Posterior cingulate gyrus (tissue), 11 donors: Measurements from ENCODE around the gene FAM107A.

Experiments
- DNase-seq, 10 donors: peaks; one replicate each; pipeline versions ENCODE4 v3.0.0 to v3.0.0-alpha.2; 2020 to 2021; ENCODE audit warnings: mixed read lengths in 3 of 10
- intact Hi-C: fragments of 100-400 bp; cut with DNase I; formaldehyde crosslinking; loops from one replicate; pipeline ENCODE4 v1.15.1; 2023

FAM107A gene

DNA sequence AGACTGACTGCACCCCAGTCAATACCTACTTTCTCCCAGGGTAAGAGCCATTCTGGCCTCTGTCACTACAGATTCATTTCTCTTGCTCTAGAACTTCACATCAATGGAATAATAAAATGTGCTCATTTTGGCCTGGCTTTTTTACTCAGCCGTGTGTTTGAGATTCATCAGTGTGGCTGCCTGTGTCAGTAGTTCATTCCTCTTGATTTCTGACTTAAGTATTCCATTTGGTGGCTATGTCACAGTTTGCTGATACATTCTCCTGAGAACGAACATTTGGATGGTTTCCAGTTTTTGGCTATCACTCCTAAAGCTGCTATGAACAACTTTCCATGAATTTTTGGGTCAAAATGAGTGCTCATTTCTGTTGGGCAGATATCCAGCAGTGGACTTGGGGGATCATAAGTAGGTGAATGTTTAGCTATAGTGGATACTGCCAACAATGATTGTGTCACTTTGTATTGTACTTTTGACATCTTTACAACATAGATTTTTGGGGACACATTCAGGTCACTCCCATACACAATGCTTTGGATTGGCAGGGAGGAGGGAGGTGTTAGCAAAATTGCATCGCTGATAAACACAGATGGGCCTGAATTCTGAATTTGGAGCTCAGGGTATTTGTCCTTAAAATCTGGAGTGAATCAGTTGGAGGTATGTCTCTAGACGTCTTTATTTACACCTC lies 19.8 kb upstream of the FAM107A start:
- intact Hi-C loops: no loop called here
- DNase-seq: no peak

DNA sequence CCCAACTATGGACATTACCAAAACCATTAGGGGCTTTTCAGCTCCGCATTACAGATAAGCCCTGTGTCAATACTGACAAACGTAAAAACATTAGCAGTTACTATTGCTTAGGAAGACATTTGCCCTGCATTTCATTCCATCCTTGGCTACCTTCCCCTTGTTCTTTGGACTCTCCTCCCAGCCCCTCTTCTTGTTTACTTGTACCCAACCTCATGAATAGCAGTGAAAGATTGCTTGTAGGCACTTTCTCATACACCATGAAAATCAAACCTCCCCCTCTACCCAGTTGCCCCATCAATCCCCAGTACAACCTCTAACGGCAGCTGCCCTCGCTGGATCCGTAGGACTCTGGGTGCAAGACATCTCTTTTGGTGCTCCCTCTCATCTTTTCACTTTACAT lies 16.9 kb upstream of the FAM107A start:
- DNase-seq: peak in 1 of 10 donors; percentile 22
- intact Hi-C loops: no loop called here

DNA sequence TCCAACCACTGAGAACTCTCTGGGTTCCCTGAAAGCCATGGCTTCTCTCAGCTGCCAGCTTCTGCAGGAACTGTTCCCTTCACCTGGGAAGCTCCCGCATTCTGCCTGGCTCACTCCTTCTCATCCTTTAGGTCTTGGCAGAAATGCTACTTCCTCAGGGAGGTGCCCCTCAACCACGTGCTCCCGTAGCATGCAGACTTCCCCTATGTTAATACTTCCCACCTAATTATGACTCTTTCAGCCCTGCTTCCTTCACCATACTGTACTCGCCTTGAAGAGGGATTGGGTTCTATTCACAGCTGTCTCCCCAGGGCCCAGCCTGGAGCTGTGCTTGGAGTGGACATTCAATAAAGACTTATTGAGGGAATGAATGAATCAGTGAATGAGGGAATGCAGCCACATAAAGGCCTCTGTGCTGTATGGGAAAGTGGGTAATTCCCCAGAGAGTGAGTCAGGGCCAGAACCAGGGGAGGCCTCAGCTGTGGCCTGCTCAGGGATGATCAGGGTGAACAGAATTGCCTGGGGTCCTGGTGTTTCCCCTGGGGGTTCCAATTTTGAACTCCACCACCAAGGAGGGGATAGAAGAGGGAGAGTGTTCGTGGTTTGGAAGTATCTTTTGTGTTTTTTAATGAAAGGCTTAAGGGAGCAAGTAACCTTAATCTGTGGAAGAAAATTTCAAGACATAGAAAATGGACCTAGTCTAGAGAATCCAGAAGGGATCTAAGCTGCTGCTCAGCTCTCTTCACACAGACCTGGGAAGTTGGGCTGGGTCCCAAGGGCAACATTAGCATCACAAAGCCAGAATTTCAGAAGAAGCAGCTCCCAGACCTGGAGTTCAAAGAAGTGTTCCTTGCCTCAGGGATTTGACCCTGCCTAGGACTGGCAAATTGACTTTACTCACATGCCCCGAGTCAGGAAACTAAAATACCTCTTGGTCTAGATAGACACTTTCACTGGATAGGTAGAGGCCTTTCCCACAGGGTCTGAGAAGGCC lies 14.6 kb upstream of the FAM107A start:
- intact Hi-C loops: no loop called here
- DNase-seq: peak in 1 of 10 donors; percentile 28

DNA sequence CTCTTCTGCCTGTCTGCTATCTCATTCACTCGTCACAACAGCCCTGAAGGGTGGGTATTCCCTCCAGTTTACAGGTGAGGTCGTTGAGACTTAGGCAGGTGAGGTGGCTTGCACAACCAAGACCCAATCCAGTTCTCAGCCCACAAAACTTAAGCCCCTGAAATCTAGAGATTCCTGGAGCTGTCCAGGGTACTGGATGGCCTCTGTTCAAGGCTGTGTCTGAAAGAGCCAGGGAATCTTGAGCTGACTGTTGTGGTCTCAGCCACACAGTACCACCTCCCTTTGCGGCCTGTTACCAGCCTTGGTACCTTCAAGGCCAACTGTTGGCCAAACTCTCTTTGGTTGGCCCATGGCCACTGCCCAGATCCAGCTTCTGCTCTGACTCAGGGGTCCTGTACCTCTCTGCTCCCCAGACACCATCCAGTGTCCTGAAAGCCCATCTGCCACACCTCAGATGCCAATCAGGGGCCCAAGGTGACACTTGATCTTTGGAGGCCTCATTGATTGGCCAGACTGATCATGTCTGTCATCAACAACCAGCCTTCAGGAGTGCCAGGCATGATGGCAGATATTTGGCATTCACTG lies 10.9 kb upstream of the FAM107A start:
- intact Hi-C loops: no loop called here
- DNase-seq: no peak

DNA sequence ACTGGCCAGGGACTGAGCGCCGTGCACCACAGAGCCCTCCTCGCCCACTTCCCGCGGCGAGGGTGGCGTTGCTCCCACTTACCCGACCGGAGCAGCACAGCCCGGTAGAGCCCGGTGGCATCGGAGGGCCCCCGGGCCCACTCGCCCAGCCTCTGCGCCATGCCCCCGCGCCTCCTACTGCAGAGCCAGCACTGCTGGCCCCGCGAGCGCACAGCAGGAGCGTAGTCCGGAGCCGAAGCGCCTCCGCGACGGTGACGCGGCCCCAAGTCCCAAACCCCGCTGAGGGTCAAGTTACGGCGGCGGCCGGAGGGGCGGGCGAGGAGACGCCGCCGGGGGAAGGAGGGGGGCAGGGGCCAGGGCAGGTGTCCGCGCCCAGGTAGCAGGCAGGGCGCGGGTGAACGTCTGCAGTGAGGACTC lies 9.6 kb upstream of the FAM107A start:
- intact Hi-C loops: no loop called here
- peak in 1 of 10 donors; percentile 83 for DNase-seq

DNA sequence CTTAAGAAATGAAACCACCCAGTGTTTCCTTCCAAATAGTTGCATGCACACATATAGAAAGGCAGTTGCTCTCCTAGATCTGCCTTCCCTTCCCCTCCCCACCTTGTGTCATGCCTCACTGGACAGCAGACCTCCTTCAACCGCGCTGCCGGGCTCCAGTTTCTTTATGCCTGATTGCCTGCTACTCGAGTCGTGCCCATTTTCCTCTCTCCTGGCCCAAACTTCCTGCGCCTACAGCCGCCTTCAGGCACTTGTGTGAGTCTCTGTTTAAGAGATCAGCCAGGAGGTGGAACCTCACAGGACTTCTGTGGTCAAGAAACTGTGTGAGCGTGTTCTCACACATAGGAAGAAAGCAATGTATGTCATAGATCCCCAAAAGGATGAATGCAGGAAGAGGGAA lies 8.8 kb upstream of the FAM107A start:
- intact Hi-C loops: loop anchor here (1.0 kb wide), 1 partner anchor 18 kb away; no protein-coding TSS in a partner anchor
- DNase-seq: no peak

DNA sequence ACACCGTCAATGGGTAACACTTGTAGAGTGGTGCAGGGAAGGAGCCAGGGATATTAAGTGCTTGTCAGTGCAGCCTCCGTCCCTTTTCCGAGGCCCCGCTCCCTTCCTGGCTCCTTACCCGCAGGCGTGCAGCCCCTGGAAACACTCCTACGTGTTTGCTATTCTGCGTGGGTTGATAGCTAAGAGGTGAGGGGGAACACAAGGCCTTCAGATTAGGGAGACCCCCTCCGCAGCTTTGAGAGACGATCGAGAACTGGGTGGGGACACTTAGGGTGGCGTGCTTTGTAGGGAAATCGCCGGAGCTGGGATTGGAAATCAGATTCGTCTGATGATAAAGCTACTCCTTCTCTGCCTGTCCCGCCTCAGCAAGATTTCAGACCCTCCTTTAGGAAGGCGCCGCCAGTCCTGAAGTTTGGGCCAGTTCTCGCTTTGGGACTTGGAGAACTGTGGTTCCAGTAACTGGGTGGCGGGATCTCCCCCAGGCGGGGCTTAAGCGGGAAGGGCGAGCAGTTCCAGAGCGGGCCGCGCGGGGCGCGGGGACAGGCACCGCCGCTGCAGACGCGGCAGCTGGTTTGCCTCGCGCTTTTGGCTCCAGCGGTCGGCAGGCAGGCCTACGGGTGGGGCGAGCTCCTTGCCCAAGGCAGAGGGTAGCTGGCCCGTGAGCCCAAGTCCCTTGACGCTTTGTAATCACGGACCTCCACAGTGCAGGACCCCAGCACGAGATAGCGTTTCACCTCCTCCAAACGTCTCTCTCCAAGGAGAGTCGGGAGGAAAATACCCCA lies 8.0 kb upstream of the FAM107A start:
- peak; percentile 64 to 97 (median 84) for DNase-seq
- intact Hi-C loops: loop anchor here (1.0 kb wide), 1 partner anchor 17 kb away; no protein-coding TSS in a partner anchor

DNA sequence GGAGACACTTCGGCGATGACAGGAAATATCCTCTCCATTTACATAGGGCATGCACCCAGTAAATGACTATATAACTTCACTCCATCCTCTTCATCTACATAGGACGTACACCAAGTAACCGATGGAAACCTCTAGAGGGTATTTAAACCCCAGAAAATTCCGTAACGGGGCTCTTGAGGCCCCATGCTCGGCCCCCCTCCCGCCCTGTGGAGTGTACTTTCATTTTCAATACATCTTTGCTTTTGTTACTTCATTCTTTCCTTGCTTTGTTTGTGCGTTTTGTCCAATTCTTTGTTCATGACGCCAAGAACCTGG lies 7.5 kb upstream of the FAM107A start:
- no peak for DNase-seq
- intact Hi-C loops: loop anchor here (1.0 kb wide), 1 partner anchor 16 kb away; no protein-coding TSS in a partner anchor

DNA sequence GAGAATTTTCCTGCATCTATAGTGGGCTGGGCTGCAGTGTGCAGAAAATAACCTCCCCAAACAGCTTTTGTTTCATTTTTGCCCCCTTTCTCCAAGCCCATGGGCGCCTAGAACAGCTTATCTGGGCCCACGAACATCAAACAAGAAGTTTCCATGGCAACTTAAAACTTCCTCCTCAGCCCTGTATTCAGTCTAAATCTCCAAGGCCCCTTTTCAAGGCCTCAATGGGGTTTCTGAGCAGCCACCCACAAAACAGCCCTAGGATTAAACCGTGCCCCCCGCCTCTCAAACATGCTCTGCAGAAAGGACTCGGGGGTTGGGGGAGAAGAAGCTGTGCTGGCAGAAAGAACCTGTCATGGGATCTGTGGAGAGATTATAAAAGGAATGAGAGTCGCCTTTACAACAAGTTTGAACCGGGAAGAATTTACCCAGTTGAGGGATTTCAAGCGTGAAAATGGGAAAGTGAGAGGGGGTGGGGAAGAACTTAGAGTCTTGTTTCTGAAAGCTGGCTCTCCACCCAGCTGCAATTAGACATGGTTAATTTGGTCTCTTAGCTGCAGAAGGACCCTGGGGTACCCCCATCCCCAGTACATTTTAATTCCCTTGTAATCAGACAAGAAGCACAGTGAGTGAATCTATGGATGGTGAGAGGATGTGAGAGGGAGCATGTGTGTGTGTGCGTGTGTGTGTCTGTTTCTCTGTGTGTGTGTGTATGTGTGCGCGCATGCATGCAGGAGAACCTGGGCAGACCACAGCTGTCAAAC lies 4.3 kb upstream of the FAM107A start:
- no peak for DNase-seq
- intact Hi-C loops: no loop called here

DNA sequence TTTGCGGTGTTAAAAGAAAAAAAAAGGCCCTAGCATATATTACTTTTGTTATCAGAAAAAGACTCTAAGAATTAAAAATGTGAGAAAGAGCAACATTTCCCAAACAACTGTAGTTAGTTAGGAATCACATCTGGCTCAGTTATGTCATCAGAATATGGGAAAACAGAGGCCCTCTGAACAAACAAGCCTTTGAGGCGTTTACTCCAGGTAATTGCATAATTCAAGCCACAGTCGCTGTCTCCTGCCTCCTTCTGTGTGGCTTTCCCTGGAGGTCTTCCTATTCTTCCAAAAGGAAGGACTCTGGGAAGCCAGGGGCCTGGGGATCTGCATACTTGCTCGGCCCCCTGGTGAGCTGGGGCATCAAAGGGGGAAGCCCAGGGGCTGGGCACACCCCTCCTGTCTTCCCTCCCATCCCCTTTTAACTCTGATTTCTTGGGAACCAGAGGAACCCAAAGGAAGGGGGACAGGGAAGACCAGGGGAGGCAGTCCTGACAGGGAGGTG lies 3.7 kb upstream of the FAM107A start:
- intact Hi-C loops: no loop called here
- DNase-seq: peak in 1 of 10 donors; percentile 21

DNA sequence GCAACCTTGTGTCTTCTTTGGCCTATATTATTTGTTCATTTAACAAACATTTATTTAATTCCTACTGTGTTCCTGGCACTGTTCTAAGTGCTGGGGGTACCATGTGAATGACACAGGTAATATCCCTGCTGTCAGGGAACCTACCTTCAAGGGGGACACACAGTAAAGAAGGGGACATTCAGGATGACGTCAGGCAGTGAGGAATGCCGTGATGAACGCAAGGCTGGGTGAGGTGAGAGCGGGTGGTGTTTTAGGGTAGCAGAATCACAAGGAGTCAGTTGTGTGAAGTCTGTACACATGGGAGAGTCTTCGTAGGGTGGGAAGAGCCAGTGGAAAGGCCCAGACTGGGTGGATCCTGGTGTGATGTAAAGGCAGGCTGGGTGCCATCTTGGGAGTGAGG lies 1.7 kb upstream of the FAM107A start:
- DNase-seq: no peak
- intact Hi-C loops: no loop called here

DNA sequence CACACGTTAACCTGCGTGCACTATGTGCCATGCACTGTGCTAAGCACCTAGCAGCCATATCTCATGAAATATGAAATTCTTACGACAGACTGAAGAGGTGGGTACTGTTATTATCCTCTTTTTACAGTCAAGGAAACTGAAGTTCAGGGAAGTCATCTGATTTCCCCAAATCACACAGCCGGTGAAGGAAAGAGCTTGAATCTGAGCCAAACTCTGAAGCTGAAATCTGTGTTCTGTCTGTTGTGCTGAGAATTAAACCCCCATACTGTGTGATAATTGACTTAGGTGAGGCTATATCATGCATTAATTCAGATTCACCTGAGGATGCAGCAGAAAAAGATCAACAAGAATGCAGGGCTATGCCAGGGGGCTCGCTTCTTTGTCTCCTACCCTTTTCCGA lies 475 bp downstream of the FAM107A start:
- intact Hi-C loops: no loop called here

DNA sequence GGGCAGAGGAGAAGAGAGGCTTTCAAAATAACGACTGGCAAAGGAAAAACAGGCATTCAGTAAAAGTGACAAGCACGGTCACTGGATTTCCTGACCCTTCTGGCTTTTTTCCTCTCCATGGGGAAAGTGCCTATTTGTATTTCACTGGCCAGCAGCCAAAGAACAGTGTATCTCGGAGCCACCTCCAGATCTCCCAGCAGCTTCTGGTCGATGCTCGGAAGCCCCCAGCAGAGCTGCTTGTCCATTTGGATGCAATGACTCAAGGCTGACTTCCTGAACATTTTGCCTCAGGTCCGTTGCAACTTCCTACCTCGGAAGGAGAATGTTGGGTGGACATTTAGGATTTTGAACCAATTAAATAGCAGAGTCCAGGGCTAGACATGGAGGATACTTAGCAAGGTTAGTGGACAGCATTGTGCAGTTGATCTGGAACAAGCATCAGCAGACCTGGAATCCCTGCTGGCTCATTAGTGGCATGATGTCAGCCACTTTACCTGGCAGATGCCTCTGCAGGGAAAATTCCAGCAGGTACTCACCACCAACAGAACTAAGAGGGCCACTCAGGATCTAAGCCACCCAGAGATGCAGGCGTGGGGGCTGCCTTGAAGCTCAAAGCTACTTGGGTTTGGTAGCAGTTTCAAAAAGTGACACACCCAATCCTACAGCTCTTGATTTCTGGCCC lies 1.1 kb downstream of the FAM107A start:
- DNase-seq: peak in 1 of 10 donors; percentile 69

More for the DNA sequence above, 475 bp downstream of the FAM107A start:
- DNase-seq: no peak

DNA sequence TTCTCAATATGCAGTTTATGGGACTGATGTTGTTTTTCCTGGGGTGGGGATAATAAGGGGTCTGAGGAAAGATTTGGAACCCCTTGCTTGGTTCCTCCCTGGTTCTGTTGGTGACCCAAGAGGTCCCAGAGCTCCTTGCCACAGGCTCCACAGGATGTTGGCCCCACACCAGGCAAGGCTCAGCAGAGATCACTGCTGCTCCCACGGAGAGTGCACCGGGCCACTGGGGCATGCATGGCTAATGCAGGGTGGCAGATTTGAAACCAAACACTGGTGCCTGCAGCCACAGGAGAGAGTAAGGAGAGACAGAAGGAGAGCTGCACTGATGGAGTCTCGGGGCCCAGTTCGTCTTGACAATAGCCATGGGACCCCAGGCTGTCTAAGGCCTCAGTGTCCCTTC lies 2.5 kb downstream of the FAM107A start:
- intact Hi-C loops: no loop called here
- DNase-seq: peak in 1 of 10 donors; percentile 63

More for the DNA sequence above, 1.1 kb downstream of the FAM107A start:
- intact Hi-C loops: no loop called here

DNA sequence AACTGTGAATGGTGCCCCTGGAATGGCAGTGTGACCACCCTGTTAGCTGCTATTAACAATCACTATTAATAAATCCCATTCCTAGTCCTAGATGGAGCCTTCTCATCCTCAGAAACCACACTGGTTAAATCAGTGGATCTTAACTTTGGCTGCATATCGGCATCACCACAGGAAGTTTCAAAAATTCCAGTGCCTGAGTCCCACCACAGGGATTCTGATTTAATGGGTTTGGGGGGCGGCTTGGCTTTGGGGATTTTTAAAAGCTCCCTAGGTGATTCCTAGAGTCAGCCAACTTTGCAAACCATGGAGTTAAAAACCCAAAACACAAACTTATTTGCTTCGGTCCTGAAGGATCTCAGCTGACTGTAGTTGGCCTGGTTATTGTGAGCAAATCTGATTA lies 3.1 kb downstream of the FAM107A start:
- intact Hi-C loops: no loop called here

DNA sequence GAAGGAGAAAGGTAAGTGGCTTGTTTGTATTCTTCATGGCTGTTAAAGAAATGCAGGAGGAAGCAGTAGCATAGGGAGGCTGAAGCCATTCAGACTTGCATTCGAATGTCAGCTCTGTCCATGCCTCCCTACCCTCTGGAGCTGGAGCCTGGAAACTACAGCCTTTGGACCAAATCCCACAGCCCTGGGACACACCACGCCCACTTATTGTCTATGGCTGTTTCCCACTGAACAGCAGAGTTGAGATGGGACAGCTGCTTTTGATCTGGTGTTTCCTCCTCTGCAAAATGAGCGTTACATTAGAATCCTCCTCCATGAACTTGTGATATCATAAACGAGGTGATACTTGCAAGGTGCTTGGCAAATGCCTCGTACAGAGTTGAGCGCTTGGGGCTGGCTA lies 3.6 kb downstream of the FAM107A start:
- DNase-seq: peak in 1 of 10 donors; percentile 57
- intact Hi-C loops: no loop called here

More for the DNA sequence above, 3.1 kb downstream of the FAM107A start:
- no peak for DNase-seq

DNA sequence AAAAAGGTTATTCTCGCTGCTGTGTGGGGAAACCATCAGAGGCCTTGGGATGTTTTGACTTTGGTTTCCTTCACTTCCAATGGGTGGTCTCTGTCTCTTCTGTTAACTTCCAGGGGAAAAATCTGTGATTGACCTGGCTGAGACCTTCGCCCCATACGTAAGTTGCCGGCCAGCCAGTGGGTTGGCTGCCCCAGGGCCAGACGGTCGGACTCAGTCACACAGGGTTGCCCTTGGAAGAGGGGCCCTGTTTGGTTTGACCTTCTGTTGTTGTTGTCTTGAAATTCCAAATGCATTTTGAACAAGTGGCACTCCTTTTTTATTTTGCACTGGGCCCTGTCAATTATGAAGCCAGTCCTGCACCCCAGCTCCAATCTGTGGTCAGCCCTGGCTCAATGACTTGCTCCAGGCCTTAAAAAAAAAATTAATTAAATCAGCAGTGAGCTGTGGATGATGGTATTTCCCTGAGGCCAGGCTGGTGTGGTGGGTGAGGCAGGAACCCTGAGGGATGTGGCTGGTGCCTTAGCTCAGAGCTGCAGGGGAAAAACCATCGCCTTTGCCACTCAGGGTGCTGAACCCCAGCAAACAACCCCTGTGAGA lies 4.5 kb downstream of the FAM107A start:
- no peak for DNase-seq

DNA sequence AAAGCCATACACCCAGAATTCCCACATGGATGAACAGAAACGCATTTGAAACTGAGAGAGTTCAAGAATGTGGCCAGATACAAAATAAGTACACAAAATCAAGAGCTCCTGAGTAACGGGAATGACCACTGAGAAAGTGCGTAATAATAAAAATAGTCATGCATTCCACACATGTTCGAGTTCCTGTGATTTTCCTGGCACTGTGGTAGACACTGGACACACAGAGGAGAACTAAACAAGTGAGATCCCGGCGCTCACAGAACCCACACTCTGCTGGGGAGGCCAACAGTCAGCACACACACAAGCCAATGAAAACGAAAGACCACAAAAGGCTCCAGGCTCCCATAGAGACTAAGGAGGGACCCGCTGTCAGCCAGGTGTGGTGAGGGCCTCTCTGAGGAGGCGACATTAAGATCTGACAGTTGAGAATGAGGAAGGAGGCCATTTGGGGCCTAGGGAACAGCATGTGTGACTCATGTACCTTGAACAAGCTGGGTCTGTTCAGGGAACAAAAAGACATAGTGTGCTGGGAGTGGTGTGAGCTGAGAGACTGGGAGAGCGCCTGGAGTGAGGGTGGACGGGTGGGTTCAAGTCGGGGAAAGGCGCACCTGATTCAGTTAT lies 5.1 kb downstream of the FAM107A start:
- intact Hi-C loops: no loop called here
- DNase-seq: no peak

More for the DNA sequence above, 4.5 kb downstream of the FAM107A start:
- intact Hi-C loops: no loop called here
